SK-N-SH (cell line): ENCODE measurements around the gene MAP6D1. TPM values are rescaled to one million over a fixed set of nuclear protein-coding genes. Genes with fewer than 3 reads are reported as not detected.

Experiments used
- CTCF ChIA-PET: fragments of 300-600, 350-600 bp; formaldehyde crosslinking; extraction: SDS; loops from one replicate; lab custom pipeline; 2021; lab: Yijun Ruan, JAX
- POLR2A ChIA-PET: fragments of 350-600 bp; sonication (Branson Sonifier 250); formaldehyde crosslinking; extraction: SDS; loops from one replicate; lab custom pipeline; 2020; ENCODE audit warnings: antibody characterized with exemption, inconsistent platforms; lab: Yijun Ruan, JAX
- DNase-seq: peaks from one replicate; pipeline ENCODE4 v3.0.0; 2012
- H2AFZ ChIP-seq: fragments of 200-600 bp; sonication (generic); 2 replicates; pipeline ENCODE4 v1.8.1; 2016; ENCODE audit warnings: antibody characterized with exemption, mild to moderate bottlenecking, low read depth
- H3F3A ChIP-seq: fragments of 200-600 bp; sonication (generic); replicated peaks from 2 replicates; pipeline ENCODE3; 2016; ENCODE audit warnings: antibody characterized with exemption, mild to moderate bottlenecking; ENCODE audit not compliant: insufficient read depth
- H3K27ac ChIP-seq, 2 experiments: fragments of 200-500 bp in 1 of 2; fragments of 200-600 bp in 1 of 2; sonication (Bioruptor generic) in 1 of 2; sonication (generic), shearing (Covaris generic) in 1 of 2; 2 replicates each; pipeline versions ENCODE4 v1.5.1 to v1.6.1; 2014 to 2016; ENCODE audit warnings: low read depth in 2 of 2, inconsistent platforms in 1 of 2, low read length in 1 of 2, mild to moderate bottlenecking in 1 of 2, mixed read lengths in 1 of 2
- H3K27me3 ChIP-seq: fragments of 200-600 bp; sonication (generic), shearing (Covaris generic); 2 replicates; pipeline ENCODE4 v1.6.1; 2016; ENCODE audit warnings: mixed run types; ENCODE audit not compliant: insufficient read depth
- H3K36me3 ChIP-seq, 2 experiments: fragments of 200-500 bp in 1 of 2; fragments of 200-600 bp in 1 of 2; sonication (Bioruptor generic) in 1 of 2; sonication (generic) in 1 of 2; replicated peaks in 1 of 2; 2 replicates each; pipeline versions ENCODE3 to v1.5.1; 2014 to 2016; ENCODE audit warnings: low read length in 1 of 2, mild to moderate bottlenecking in 1 of 2; ENCODE audit not compliant: insufficient read depth in 2 of 2, control insufficient read depth in 1 of 2
- H3K4me1 ChIP-seq, 2 experiments: fragments of 200-500 bp in 1 of 2; fragments of 200-600 bp in 1 of 2; sonication (Bioruptor generic) in 1 of 2; sonication (generic), shearing (Covaris generic) in 1 of 2; 2 replicates each; pipeline versions ENCODE4 v1.5.1 to v1.6.1; 2014 to 2016; ENCODE audit warnings: low read depth in 1 of 2, low read length in 1 of 2, mixed run types in 1 of 2; ENCODE audit not compliant: insufficient read depth in 2 of 2, control insufficient read depth in 1 of 2
- H3K4me2 ChIP-seq: fragments of 200-600 bp; sonication (generic), shearing (Covaris generic); 2 replicates; pipeline ENCODE4 v1.6.1; 2017; ENCODE audit warnings: mixed run types
- H3K4me3 ChIP-seq, 2 experiments: fragments of 200-500 bp in 1 of 2; fragments of 200-600 bp in 1 of 2; sonication (Bioruptor generic) in 1 of 2; sonication (generic), shearing (Covaris generic) in 1 of 2; 2 replicates each; pipeline versions ENCODE4 v1.5.1 to v1.8.1; 2014 to 2016; ENCODE audit warnings: low read depth in 2 of 2, inconsistent platforms in 1 of 2, low read length in 1 of 2, mild to moderate bottlenecking in 1 of 2, mixed read lengths in 1 of 2, moderate library complexity in 1 of 2
- H3K79me2 ChIP-seq: fragments of 200-600 bp; sonication (generic); 2 replicates; pipeline ENCODE4 v1.8.1; 2017; ENCODE audit warnings: mild to moderate bottlenecking; ENCODE audit not compliant: insufficient read depth
- H3K9ac ChIP-seq: fragments of 200-600 bp; sonication (generic); 2 replicates; pipeline ENCODE4 v1.6.1; 2017; ENCODE audit warnings: mixed run types
- H3K9me2 ChIP-seq: fragments of 200-600 bp; sonication (generic); 2 replicates; pipeline ENCODE4 v1.6.1; 2017; ENCODE audit warnings: mixed run types
- H3K9me3 ChIP-seq: fragments of 200-600 bp; sonication (generic); 2 replicates; pipeline ENCODE4 v1.6.1; 2017; ENCODE audit warnings: mixed run types, mild to moderate bottlenecking, moderate library complexity
- H4K20me1 ChIP-seq: fragments of 200-600 bp; sonication (generic); 2 replicates; pipeline ENCODE4 v1.6.1; 2017; ENCODE audit warnings: mild to moderate bottlenecking, mixed run types; ENCODE audit not compliant: insufficient read depth
- ELF1 ChIP-seq: IDR thresholded peaks from 2 replicates; pipeline ENCODE4 v1.4.0; 2012
- EZH2phosphoT487 ChIP-seq: fragments of 200-600 bp; sonication (generic); IDR thresholded peaks from 2 replicates; pipeline ENCODE4 v1.6.1; 2017; ENCODE audit warnings: low read depth, mixed run types, mild to moderate bottlenecking, antibody characterized with exemption, moderate library complexity, borderline replicate concordance
- FOSL2 ChIP-seq: IDR thresholded peaks from 2 replicates; pipeline ENCODE4 v1.4.0; 2012; ENCODE audit warnings: low read depth, mild to moderate bottlenecking, moderate library complexity, borderline replicate concordance
- FOXM1 ChIP-seq: IDR thresholded peaks from 2 replicates; pipeline ENCODE4 v1.4.0; 2012; ENCODE audit warnings: low read depth, mild to moderate bottlenecking
- IRF3 ChIP-seq: fragments of 150-350 bp; IDR thresholded peaks from 2 replicates; pipeline ENCODE4 v1.6.1; 2016; ENCODE audit warnings: mild to moderate bottlenecking, low read depth, low read length
- JUND ChIP-seq: IDR thresholded peaks from 2 replicates; pipeline ENCODE4 v1.4.0; 2012
- MAX ChIP-seq: IDR thresholded peaks from 2 replicates; pipeline ENCODE4 v1.4.0; 2012; ENCODE audit warnings: low read depth
- NFIC ChIP-seq: IDR thresholded peaks from 2 replicates; pipeline ENCODE4 v1.4.0; 2012; ENCODE audit warnings: borderline replicate concordance
- RAD21 ChIP-seq: IDR thresholded peaks from 2 replicates; pipeline ENCODE4 v1.6.1; 2012; ENCODE audit warnings: mild to moderate bottlenecking, low read length
- RCOR1 ChIP-seq: fragments of 150-350 bp; IDR thresholded peaks from 2 replicates; pipeline ENCODE4 v1.6.1; 2017; ENCODE audit warnings: antibody characterized with exemption, low read length
- REST ChIP-seq: IDR thresholded peaks from 2 replicates; pipeline ENCODE4 v1.6.1; 2012; ENCODE audit warnings: mild to moderate bottlenecking, low read depth, low read length, moderate library complexity
- RXRA ChIP-seq: IDR thresholded peaks from 2 replicates; pipeline ENCODE4 v1.4.0; 2012; ENCODE audit warnings: low read depth, mild to moderate bottlenecking, borderline replicate concordance
- SMC3 ChIP-seq: IDR thresholded peaks from 2 replicates; pipeline ENCODE4 v1.6.1; 2012; ENCODE audit warnings: low read depth, low read length, improper control_type of control experiment
- TCF12 ChIP-seq: IDR thresholded peaks from 2 replicates; pipeline ENCODE4 v1.4.0; 2012
- USF1 ChIP-seq: IDR thresholded peaks from 2 replicates; pipeline ENCODE4 v1.4.0; 2012; ENCODE audit warnings: low read depth, borderline replicate concordance
- YY1 ChIP-seq: IDR thresholded peaks from 2 replicates; pipeline ENCODE4 v1.4.0; 2012; ENCODE audit warnings: low read depth, mild to moderate bottlenecking
- ZBTB33 ChIP-seq: IDR thresholded peaks from 2 replicates; pipeline ENCODE4 v1.4.0; 2012; ENCODE audit warnings: low read depth, borderline replicate concordance
- WGBS: methylation state at CpG from one replicate; pipeline ENCODE4 v1.1.6; 2017; ENCODE audit warnings: low lambda C conversion rate; 5-methylcytosine and 5-hydroxymethylcytosine counted together
- polyA plus RNA-seq, 3 experiments: library from polyadenylated mRNA; depleted of rRNA; stranded (reverse); fragments of >200 nt; gene quantifications; 2 replicates each; pipeline ENCODE4 v1.2.3, GENCODE V29; 2012

The MAP6D1 gene
- polyA plus RNA-seq, 1 of the 3 experiments (the other 2 are of a cell fraction) = 2.6 TPM

- Histone ChIP-seq H3K9me3 (no peaks in the 10 kb centered on the region), H2AFZ (no peak overlapping the region), H3K79me2 (peaks cover 9% of the 10 kb centered on the region), H3K9ac (no peak overlapping the region), H3K27me3 (no peaks in the 10 kb centered on the region), H3K36me3 (peaks cover 57 to 65% of the 10 kb centered on the region in 2 experiments), H3K9me2 (no peaks in the 10 kb centered on the region), H3K4me3 (no peak overlapping the region), H3K4me1 (no peaks in the 10 kb centered on the region), H3F3A (no peaks in the 10 kb centered on the region), H3K27ac (no peak overlapping the region), H3K4me2 (no peak overlapping the region), H4K20me1 (no peaks in the 10 kb centered on the region)
- CTCF ChIA-PET = interaction anchor here (0.8 to 1.6 kb wide), 2 partner anchors 288 to 321 kb away, joined by 3 to 4 read pairs; no protein-coding TSS in a partner anchor
- 96% methylated on average over 16 of the region's 16 CpGs for WGBS
- POLR2A ChIA-PET = no interaction called here
- TF ChIP-seq NFIC (no peak), JUND (no peak), YY1 (no peak), EZH2phosphoT487 (no peak), FOSL2 (no peak), SMC3 (no peak), IRF3 (no peak), RAD21 (no peak), MAX (no peak), RCOR1 (no peak), ELF1 (no peak), RXRA (no peak), REST (no peak), FOXM1 (no peak)
- no peak for DNase-seq
These were observed 34.7 kb downstream of the MAP6D1 start for GRCh38 chr3:183790700-183791099.

GRCh38 chr3:183789826-183790225, 35.6 kb downstream of the MAP6D1 start:
- H3K79me2 ChIP-seq = peaks cover 9% of the 10 kb centered on the region
- no peaks in the 10 kb centered on the region for H4K20me1 ChIP-seq
- H3K4me2 ChIP-seq = no peak overlapping the region
- H3F3A ChIP-seq = no peaks in the 10 kb centered on the region
- H3K27me3 ChIP-seq = no peaks in the 10 kb centered on the region
- H3K36me3 ChIP-seq = peaks cover 57 to 66% of the 10 kb centered on the region in 2 experiments
- CTCF ChIA-PET = interaction anchor here (1.1 kb wide), 1 partner anchor 23 kb away, joined by 3 read pairs; no protein-coding TSS in a partner anchor
- no peak for DNase-seq
- H2AFZ ChIP-seq = no peak overlapping the region
- H3K27ac ChIP-seq = no peak overlapping the region
- H3K9ac ChIP-seq = no peak overlapping the region
- H3K4me3 ChIP-seq = no peak overlapping the region
- no peaks in the 10 kb centered on the region for H3K4me1 ChIP-seq
- no peaks in the 10 kb centered on the region for H3K9me2 ChIP-seq
- POLR2A ChIA-PET = no interaction called here
- H3K9me3 ChIP-seq = no peaks in the 10 kb centered on the region
- 96% methylated on average over 4 of the region's 4 CpGs for WGBS
- TF ChIP-seq RCOR1 (no peak), JUND (no peak), USF1 (no peak), SMC3 (no peak), TCF12 (no peak), NFIC (no peak), REST (no peak), ZBTB33 (no peak)
